Stimulated activated naive CD8-positive, alpha-beta T cell treated with anti-CD3 and anti-CD28 coated beads, Interleukin-15, Interleukin-2, amounts not matched to agents 100 U/mL and 50 U/mL, for 24 hours (primary cell): ENCODE measurements around the gene STAG3.
"Not testable (repeated sequence)": the region's sequence is repeated elsewhere in the genome, so short reads cannot be mapped to it uniquely, and the experiment has no call there.

ENCODE experiments used
- ATAC-seq: fragments of 150-1000 bp; cut with Tn5 transposase; one replicate; pipeline ENCODE4 v1.10.0; 2021
- DNase-seq: peaks from one replicate; pipeline ENCODE4 v3.0.0; 2021

STAG3 gene

GRCh38 chr7:100174582-100174981 is 3.1 kb upstream of the STAG3 start:
- ATAC-seq (no peak), DNase-seq (no peak)

GRCh38 chr7:100175296-100175935 is 2.3 kb upstream of the STAG3 start:
- no peak for DNase-seq
- no peak for ATAC-seq

- ATAC-seq (no peak), DNase-seq (no peak)
These were observed 1.3 kb upstream of the STAG3 start for GRCh38 chr7:100176096-100177044.

- DNase-seq, ATAC-seq: not testable (repeated sequence)
These were observed 2.4 kb downstream of the STAG3 start for GRCh38 chr7:100180084-100180483.

- not testable (repeated sequence) for ATAC-seq, DNase-seq
These were observed 4.9 kb downstream of the STAG3 start for GRCh38 chr7:100182616-100183015.

- ATAC-seq, DNase-seq: not testable (repeated sequence)
These were observed 5.4 kb downstream of the STAG3 start for GRCh38 chr7:100183090-100183489.

- ATAC-seq (no peak), DNase-seq (no peak)
These were observed 8.0 kb downstream of the STAG3 start for GRCh38 chr7:100185726-100186125.

GRCh38 chr7:100189061-100189460 is 11.3 kb downstream of the STAG3 start:
- ATAC-seq (no peak), DNase-seq (no peak)

- ATAC-seq (peak; percentile 86), DNase-seq (no peak)
These were observed 12.5 kb downstream of the STAG3 start for GRCh38 chr7:100190048-100190711.

GRCh38 chr7:100191775-100192174 is 14.1 kb downstream of the STAG3 start:
- DNase-seq = no peak
- no peak for ATAC-seq

- ATAC-seq, DNase-seq: not testable (repeated sequence)
These were observed 14.7 kb downstream of the STAG3 start for GRCh38 chr7:100192281-100192862.

GRCh38 chr7:100192969-100193368 is 15.3 kb downstream of the STAG3 start:
- ATAC-seq (no peak), DNase-seq (no peak)

- ATAC-seq = no peak
- no peak for DNase-seq
These were observed 17.5 kb downstream of the STAG3 start for GRCh38 chr7:100195222-100195621.

- not testable (repeated sequence) for DNase-seq, ATAC-seq
These were observed 18.2 kb downstream of the STAG3 start for GRCh38 chr7:100195901-100196322.

- DNase-seq (no peak), ATAC-seq (no peak)
These were observed 20.5 kb downstream of the STAG3 start for GRCh38 chr7:100198266-100198665.

- no peak for ATAC-seq
- no peak for DNase-seq
These were observed 23.0 kb downstream of the STAG3 start for GRCh38 chr7:100200693-100201092.

- no peak for ATAC-seq
- no peak for DNase-seq
These were observed 26.7 kb downstream of the STAG3 start for GRCh38 chr7:100204454-100204853.

GRCh38 chr7:100208911-100209408 is 31.2 kb downstream of the STAG3 start:
- DNase-seq (peak; percentile 66), ATAC-seq (peak; percentile 86)

- DNase-seq = no peak
- ATAC-seq = no peak
These were observed 31.8 kb downstream of the STAG3 start for GRCh38 chr7:100209493-100209892.

GRCh38 chr7:100210805-100211204 is 33.1 kb downstream of the STAG3 start:
- ATAC-seq = no peak
- DNase-seq = no peak

- ATAC-seq (peak; percentile 72), DNase-seq (peak; percentile 68)
These were observed 33.6 kb downstream of the STAG3 start for GRCh38 chr7:100211342-100211780.
